Measurements from ENCODE around the gene CCDC69. TPM values are rescaled to one million over a fixed set of nuclear protein-coding genes. Genes with fewer than 3 reads are reported as not detected.

CCDC69 gene
- total RNA-seq, 1 experiment from 2014 or later: 5.1 TPM

- intact Hi-C loops (cut with micrococcal nuclease; ENCODE audit: unreplicated experiment): no loop called here
- Mint-ChIP-seq H3K27ac (ENCODE audit: unreplicated experiment) (no peak overlapping the region), H3K9me3 (ENCODE audit: unreplicated experiment) (peaks cover 34% of the 10 kb centered on the region), H3K27me3 (ENCODE audit: insufficient read depth, unreplicated experiment) (no peaks in the 10 kb centered on the region), H3K4me1 (ENCODE audit: low read depth, unreplicated experiment) (no peaks in the 10 kb centered on the region), H3K4me3 (ENCODE audit: unreplicated experiment) (no peak overlapping the region), H3K36me3 (ENCODE audit: insufficient read depth, unreplicated experiment) (no peaks in the 10 kb centered on the region)
- H3K27me3 ChIP-seq (replicated peaks; ENCODE audit: control insufficient read depth, insufficient read depth, low read length): no peaks in the 10 kb centered on the region
- no TSS peak for BruUV-seq (replicated peaks)
- TF ChIP-seq CTCF (IDR thresholded peaks at IDR 0.05; ENCODE audit: insufficient read depth in 1 of 2, low read depth in 1 of 2, low read length in 1 of 2, severe bottlenecking in 1 of 2, unreplicated experiment in 1 of 2): no peak
- POLR2A ChIA-PET: interaction anchor here (0.6 kb wide), 1 partner anchor 171 kb away, joined by 3 read pairs; the partner anchor contains the start of gene GPX3
- DNase-seq: peak in 1 of 2 experiments; percentile 3
- H3K9me3 ChIP-seq: peaks cover 7% of the 10 kb centered on the region
- no peaks in the 10 kb centered on the region for H3K4me1 ChIP-seq
- H3K4me3 ChIP-seq (ENCODE audit: low read depth, low read length): no peak overlapping the region
- H3K36me3 ChIP-seq (ENCODE audit: control insufficient read depth, insufficient read depth, low read length): no peaks in the 10 kb centered on the region
- CTCF ChIA-PET: no interaction called here
Measured at GRCh38 chr5:151191661-151192060, 32.2 kb downstream of the CCDC69 start.

GRCh38 chr5:151189151-151189550 is 34.7 kb downstream of the CCDC69 start:
- H3K9me3 Mint-ChIP-seq (ENCODE audit: unreplicated experiment): peaks cover 34% of the 10 kb centered on the region
- no peak overlapping the region for H3K27ac Mint-ChIP-seq (ENCODE audit: unreplicated experiment)
- Histone ChIP-seq H3K4me1 (no peaks in the 10 kb centered on the region), H3K27me3 (replicated peaks; ENCODE audit: control insufficient read depth, insufficient read depth, low read length) (no peaks in the 10 kb centered on the region), H3K4me3 (ENCODE audit: low read depth, low read length) (no peak overlapping the region), H3K9me3 (peaks cover 7% of the 10 kb centered on the region), H3K36me3 (ENCODE audit: control insufficient read depth, insufficient read depth, low read length) (no peaks in the 10 kb centered on the region)
- no peaks in the 10 kb centered on the region for H3K36me3 Mint-ChIP-seq (ENCODE audit: insufficient read depth, unreplicated experiment)
- BruUV-seq (replicated peaks): no TSS peak
- ChIA-PET POLR2A (interaction anchor here (0.7 kb wide), 1 partner anchor 63 kb away, joined by 3 read pairs; no protein-coding TSS in a partner anchor), CTCF (interaction anchor here (0.9 kb wide), 1 partner anchor 50 kb away, joined by 3 read pairs; no protein-coding TSS in a partner anchor)
- no peak overlapping the region for H3K4me3 Mint-ChIP-seq (ENCODE audit: unreplicated experiment)
- no peaks in the 10 kb centered on the region for H3K4me1 Mint-ChIP-seq (ENCODE audit: low read depth, unreplicated experiment)
- DNase-seq: no peak
- no peaks in the 10 kb centered on the region for H3K27me3 Mint-ChIP-seq (ENCODE audit: insufficient read depth, unreplicated experiment)
- TF ChIP-seq CTCF (IDR thresholded peaks at IDR 0.05; ENCODE audit: insufficient read depth in 1 of 2, low read depth in 1 of 2, low read length in 1 of 2, severe bottlenecking in 1 of 2, unreplicated experiment in 1 of 2): no peak
- intact Hi-C loops (cut with micrococcal nuclease; ENCODE audit: unreplicated experiment): no loop called here

- Mint-ChIP-seq H3K27me3 (ENCODE audit: insufficient read depth, unreplicated experiment) (no peaks in the 10 kb centered on the region), H3K36me3 (ENCODE audit: insufficient read depth, unreplicated experiment) (no peaks in the 10 kb centered on the region), H3K9me3 (ENCODE audit: unreplicated experiment) (peaks cover 31% of the 10 kb centered on the region), H3K4me1 (ENCODE audit: low read depth, unreplicated experiment) (no peaks in the 10 kb centered on the region), H3K4me3 (ENCODE audit: unreplicated experiment) (no peak overlapping the region), H3K27ac (ENCODE audit: unreplicated experiment) (no peak overlapping the region)
- Histone ChIP-seq H3K27me3 (replicated peaks; ENCODE audit: control insufficient read depth, insufficient read depth, low read length) (no peaks in the 10 kb centered on the region), H3K9me3 (no peaks in the 10 kb centered on the region; the same call in 1 of the 2 replicates), H3K4me1 (no peaks in the 10 kb centered on the region), H3K4me3 (ENCODE audit: low read depth, low read length) (no peak overlapping the region), H3K36me3 (ENCODE audit: control insufficient read depth, insufficient read depth, low read length) (no peaks in the 10 kb centered on the region)
- POLR2A ChIA-PET: no interaction called here
- intact Hi-C loops (cut with micrococcal nuclease; ENCODE audit: unreplicated experiment): no loop called here
- DNase-seq: no peak
- TF ChIP-seq CTCF (IDR thresholded peaks at IDR 0.05; ENCODE audit: insufficient read depth in 1 of 2, low read depth in 1 of 2, low read length in 1 of 2, severe bottlenecking in 1 of 2, unreplicated experiment in 1 of 2): no peak
- CTCF ChIA-PET: no interaction called here
- no TSS peak for BruUV-seq (replicated peaks)
Measured at GRCh38 chr5:151186538-151186937, 37.4 kb downstream of the CCDC69 start.
